Right ventricle myocardium superior (tissue), 1 donor: Measurements from ENCODE around the gene LRRC8C. TPM values are rescaled to one million over a fixed set of nuclear protein-coding genes. Genes with fewer than 3 reads are reported as not detected.

ENCODE experiments used
- ATAC-seq: fragments of 200-7000 bp; cut with Tn5 transposase; one replicate; pipeline ENCODE4 v1.9.1; 2020; ENCODE audit warnings: mild to moderate bottlenecking; ENCODE audit not compliant: poor library complexity
- DNase-seq: peaks from one replicate; pipeline ENCODE4 v3.0.0-alpha.2; 2020
- intact Hi-C: fragments of 100-400 bp; cut with DNase I; formaldehyde crosslinking; loops from one replicate; pipeline ENCODE4 v1.11.2; 2022
- total RNA-seq: library from RNA; stranded (reverse); fragmentation: NEBNext Ultra II Directional; extraction: Animal tissue kit (Norgen Biotek cat#: 25700); gene quantifications from one replicate; pipeline ENCODE4 v1.2.1, GENCODE V29; 2021
- donor health status: DM: no; HTN: yes; CAD: no; lungs with severe emphysema.

Gene LRRC8C
- total RNA-seq, 1 donor from 2014 or later, result 5.9 TPM

- ATAC-seq, result no peak
- DNase-seq, result no peak
- intact Hi-C loops, result no loop called here
Observed at GRCh38 chr1:89737985-89738510, 105.1 kb downstream of the LRRC8C start.

- intact Hi-C loops, result no loop called here
- DNase-seq, result no peak
- peak; percentile 43 for ATAC-seq
Observed at GRCh38 chr1:89739013-89739843, 106.3 kb downstream of the LRRC8C start.

GRCh38 chr1:89739844-89740216, 106.9 kb downstream of the LRRC8C start:
- ATAC-seq (no peak), DNase-seq (no peak)
- intact Hi-C loops, result no loop called here

GRCh38 chr1:89743788-89744187, 110.9 kb downstream of the LRRC8C start:
- DNase-seq (no peak), ATAC-seq (no peak)
- intact Hi-C loops, result no loop called here

DNA sequence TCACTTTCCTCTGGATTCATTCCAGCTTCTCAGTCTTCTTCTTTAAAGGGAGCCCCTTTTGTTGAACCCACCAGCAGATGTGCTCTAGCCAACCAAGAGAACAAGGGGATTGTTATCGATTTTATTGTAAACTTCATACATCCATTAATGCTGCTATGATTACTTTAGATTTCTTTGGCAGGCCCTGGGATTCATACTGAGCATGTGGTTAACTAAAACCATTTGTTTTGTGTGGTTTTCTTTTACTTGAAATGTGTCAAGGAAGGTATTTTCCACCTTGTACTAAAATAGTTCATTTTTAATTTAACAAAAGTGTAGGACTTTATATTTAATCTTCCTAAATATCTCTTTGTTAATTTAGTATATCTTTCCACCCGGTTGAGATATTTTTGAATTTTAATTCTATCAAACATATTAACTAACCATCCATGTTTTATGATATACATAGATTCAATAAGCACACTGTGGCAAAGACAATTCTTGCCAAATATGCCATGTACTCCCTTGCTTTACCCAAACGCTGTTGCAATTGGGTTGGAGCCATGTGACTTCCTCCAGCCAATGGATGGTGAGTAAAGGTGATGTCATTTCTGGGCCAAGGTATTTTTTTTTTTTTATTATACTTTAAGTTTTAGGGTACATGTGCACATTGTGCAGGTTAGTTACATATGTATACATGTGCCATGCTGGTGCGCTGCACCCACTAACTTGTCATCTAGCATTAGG, 113.7 kb downstream of the LRRC8C start:
- intact Hi-C loops, result no loop called here
- DNase-seq (no peak), ATAC-seq (no peak)

GRCh38 chr1:89753761-89754160, 120.8 kb downstream of the LRRC8C start:
- no peak for DNase-seq
- ATAC-seq, result no peak
- intact Hi-C loops, result no loop called here

DNA sequence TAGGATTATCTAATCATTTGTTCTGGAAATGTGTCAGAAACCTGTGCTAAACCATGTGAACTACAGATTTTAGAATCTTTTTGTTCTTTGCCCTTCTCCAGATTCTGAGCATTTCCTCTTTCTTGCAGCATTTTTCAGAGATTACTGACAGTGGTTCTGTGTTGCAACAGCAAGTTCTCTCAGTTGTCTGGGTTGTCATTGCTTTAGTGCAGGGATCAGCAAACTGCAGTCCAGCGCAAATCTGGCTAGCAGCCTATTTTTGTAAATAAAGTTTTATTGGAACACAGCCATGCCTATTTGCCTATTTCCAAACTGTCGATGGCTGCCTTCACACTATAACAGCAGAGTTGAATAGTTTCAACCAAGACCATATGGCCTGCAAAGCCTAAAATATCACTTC, 121.6 kb downstream of the LRRC8C start:
- DNase-seq, result no peak
- peak; percentile 64 for ATAC-seq
- intact Hi-C loops, result no loop called here

DNA sequence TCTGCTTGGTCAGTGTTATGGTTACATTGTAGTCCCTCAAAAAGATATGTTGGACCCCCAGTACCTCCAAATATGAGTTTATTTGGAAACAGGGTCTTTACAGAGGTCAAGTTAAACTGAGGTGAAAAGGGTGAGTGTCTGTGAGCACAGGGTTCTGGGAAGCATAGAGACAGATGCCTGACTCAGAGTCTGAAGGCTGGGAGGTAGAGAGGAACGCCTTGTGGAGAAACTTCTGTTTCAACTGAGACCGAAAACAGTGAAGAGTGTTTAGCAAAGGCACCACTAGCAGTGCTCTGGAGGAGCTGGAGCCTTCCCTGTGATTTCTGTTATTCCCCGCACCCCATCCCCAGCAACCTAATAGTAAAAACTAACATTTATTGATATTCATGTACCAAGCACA, 122.7 kb downstream of the LRRC8C start:
- ATAC-seq, result no peak
- intact Hi-C loops, result no loop called here
- no peak for DNase-seq

- peak; percentile 68 for DNase-seq
- peak; percentile 73 for ATAC-seq
- intact Hi-C loops, result no loop called here
Observed at GRCh38 chr1:89757532-89757931, 124.6 kb downstream of the LRRC8C start.

DNA sequence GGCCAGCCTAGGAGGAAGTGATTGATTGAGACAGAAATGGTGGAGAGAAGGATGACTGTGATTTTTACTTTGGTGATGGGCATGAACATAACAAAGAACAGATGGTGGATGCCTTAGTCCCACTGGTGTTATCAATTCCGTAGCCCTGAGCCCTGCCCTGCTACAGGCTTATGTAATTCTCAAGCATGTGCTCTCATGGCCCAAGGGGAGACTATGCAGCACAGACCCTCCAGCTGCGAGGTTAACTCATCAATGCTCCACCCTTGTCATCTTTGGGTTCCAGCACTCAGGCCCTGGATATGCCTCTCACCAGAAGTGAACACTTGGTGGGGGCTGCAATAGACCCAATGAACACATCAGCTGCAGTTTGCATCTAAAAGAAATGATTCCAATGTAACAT, 125.2 kb downstream of the LRRC8C start:
- DNase-seq (no peak), ATAC-seq (no peak)
- intact Hi-C loops, result no loop called here

GRCh38 chr1:89759036-89759435, 126.1 kb downstream of the LRRC8C start:
- intact Hi-C loops, result no loop called here
- ATAC-seq (no peak), DNase-seq (no peak)

DNA sequence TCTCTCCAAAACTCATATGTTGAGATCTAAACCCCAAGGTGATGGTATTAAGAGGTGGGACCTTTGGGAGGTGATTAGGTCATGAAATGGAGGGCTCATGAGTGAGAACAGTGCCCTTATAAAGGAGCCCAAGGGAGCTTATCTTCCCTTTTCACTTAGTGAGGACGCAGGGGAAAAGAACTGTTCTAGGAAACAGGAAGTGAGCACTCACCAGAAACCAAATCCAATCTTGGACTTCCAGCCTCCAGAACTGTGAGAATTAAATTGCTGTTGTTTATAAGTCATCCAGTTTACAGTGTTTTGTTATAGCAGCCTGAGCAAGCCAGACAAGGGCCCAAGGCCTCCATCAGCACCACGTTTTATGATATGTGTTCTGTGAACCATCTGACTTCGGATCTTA, 127.6 kb downstream of the LRRC8C start:
- intact Hi-C loops, result loop anchor here (5.0 kb wide), 1 partner anchor 278 kb away; no protein-coding TSS in a partner anchor
- ATAC-seq, result no peak
- DNase-seq, result no peak

DNA sequence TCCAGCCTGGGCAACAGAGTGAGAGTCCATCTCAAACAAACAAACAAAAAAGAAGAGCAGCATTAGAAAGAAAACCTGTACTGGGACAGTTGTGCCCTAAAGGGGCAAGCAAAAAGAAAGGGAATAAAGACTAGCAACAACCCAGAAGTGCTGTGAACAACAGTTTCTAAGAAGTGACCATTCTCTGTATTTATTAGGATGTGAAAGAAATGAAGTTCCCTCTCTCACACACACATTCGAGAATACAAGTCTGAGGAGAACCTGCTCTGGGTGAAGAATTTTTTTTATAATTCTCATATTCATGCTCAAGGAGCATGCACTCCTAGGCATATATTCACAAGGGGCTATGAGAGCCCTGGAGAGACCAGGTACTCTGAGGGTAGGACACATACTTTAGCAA, 128.4 kb downstream of the LRRC8C start:
- ATAC-seq (no peak), DNase-seq (no peak)
- intact Hi-C loops, result loop anchor here (5.0 kb wide), 1 partner anchor 279 kb away; no protein-coding TSS in a partner anchor

DNA sequence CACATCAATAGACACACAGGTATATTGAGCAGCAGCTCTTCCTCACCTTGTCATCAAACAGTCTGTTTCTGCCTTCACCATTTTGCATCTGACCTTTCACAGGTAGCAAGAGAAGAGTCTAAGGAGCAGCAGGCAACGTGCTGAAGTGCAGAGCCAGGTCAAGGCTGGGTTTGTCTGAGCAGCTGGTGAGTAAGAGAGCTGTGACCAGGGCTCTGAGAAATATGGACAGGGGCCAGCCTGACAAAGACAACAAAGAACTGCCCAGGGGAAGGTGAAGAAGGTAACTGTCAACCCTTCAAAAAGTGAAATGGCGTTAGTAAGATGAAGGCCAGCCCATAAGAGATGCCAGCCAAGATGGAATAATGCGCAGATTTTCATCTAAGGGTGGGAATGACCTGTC, 129.0 kb downstream of the LRRC8C start:
- ATAC-seq, result no peak
- intact Hi-C loops, result loop anchor here (2.0 to 5.0 kb wide), 3 partner anchors 129 to 280 kb away; partner anchors contain the start of gene LRRC8C

GRCh38 chr1:89762386-89762778, 129.5 kb downstream of the LRRC8C start:
- intact Hi-C loops, result loop anchor here (2.0 to 5.0 kb wide), 3 partner anchors 130 to 280 kb away; partner anchors contain the start of gene LRRC8C
- ATAC-seq (no peak), DNase-seq (no peak)

More for the DNA sequence above, 129.0 kb downstream of the LRRC8C start:
- DNase-seq, result no peak

- ATAC-seq (peak; percentile 99), DNase-seq (peak; percentile 93)
- intact Hi-C loops, result loop anchor here (2.0 to 5.0 kb wide), 3 partner anchors 130 to 281 kb away; partner anchors contain the start of gene LRRC8C
Observed at GRCh38 chr1:89762779-89763648, 130.1 kb downstream of the LRRC8C start.

- intact Hi-C loops, result loop anchor here (2.0 to 5.0 kb wide), 3 partner anchors 131 to 281 kb away; partner anchors contain the start of gene LRRC8C
- ATAC-seq, result no peak
Observed at GRCh38 chr1:89763649-89763986, 130.7 kb downstream of the LRRC8C start.

GRCh38 chr1:89765774-89766173, 132.9 kb downstream of the LRRC8C start:
- intact Hi-C loops, result no loop called here
- ATAC-seq, result no peak
- no peak for DNase-seq

More at GRCh38 chr1:89763649-89763986, 130.7 kb downstream of the LRRC8C start:
- DNase-seq, result no peak

GRCh38 chr1:89767618-89768017, 134.7 kb downstream of the LRRC8C start:
- no peak for ATAC-seq
- intact Hi-C loops, result no loop called here

More at GRCh38 chr1:89767618-89768017, 134.7 kb downstream of the LRRC8C start:
- DNase-seq, result no peak
